GM10248 (cell line): ENCODE data around the gene CACNA1C.

ENCODE experiments used
- CTCF ChIA-PET: fragments of 300-600 bp; sonication (Branson Sonifier 250); formaldehyde crosslinking; extraction: SDS; loops from one replicate; lab custom pipeline; 2021; ENCODE audit warnings: antibody characterized with exemption; lab: Yijun Ruan, JAX
- POLR2A ChIA-PET: fragments of 350-650 bp; sonication (Branson Sonifier 250); formaldehyde crosslinking; extraction: SDS; loops from one replicate; lab custom pipeline; 2020; ENCODE audit warnings: antibody characterized with exemption; lab: Yijun Ruan, JAX
- DNase-seq: peaks from one replicate; pipeline ENCODE4 v3.0.0; 2012; ENCODE audit errors: extremely low spot score
- TF ChIP-seq, protein P1 (sequence below): IDR thresholded peaks from 2 replicates; pipeline ENCODE4 v1.5.1; 2012; ENCODE audit warnings: mild to moderate bottlenecking, low read depth; ENCODE audit errors: extremely low read depth, missing control alignments, control extremely low read depth

Gene CACNA1C

DNA sequence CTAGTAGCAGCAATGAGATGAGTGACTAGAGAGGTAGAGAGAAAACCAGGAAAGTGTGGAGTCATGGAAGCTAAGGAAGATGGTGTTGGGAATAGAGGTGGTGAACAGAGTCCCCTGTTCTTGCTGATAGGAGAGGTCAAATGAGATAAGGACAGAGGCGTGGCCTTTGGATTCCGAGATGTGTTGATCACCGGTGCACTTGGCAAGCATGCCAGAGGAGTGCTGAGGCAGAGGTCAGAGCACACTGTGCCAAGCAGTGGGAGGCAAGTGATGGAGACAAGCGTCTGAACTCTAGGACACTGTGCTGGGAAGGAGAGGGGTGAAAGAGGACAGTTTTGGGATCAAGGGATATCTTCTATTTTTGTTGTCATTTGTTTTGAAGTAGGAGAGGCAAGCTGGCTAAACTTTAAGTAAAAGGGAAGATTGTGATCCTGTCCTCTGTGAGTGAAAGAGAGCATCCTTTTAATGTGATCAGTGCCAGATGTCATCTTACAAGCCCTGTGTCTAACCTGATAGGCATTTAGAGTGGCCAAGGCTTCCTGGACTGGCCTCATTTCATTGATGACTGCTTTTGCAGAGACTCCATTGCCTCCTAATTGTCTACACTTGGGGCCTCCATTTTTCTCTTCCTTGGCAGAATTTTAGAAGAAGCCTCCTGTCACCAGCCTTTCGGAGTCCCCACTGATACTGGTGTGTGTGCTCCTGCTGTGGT lies 336.4 kb downstream of the CACNA1C start:
- no peak for DNase-seq
- POLR2A ChIA-PET, result no interaction called here
- TF ChIP-seq, protein P1, sequence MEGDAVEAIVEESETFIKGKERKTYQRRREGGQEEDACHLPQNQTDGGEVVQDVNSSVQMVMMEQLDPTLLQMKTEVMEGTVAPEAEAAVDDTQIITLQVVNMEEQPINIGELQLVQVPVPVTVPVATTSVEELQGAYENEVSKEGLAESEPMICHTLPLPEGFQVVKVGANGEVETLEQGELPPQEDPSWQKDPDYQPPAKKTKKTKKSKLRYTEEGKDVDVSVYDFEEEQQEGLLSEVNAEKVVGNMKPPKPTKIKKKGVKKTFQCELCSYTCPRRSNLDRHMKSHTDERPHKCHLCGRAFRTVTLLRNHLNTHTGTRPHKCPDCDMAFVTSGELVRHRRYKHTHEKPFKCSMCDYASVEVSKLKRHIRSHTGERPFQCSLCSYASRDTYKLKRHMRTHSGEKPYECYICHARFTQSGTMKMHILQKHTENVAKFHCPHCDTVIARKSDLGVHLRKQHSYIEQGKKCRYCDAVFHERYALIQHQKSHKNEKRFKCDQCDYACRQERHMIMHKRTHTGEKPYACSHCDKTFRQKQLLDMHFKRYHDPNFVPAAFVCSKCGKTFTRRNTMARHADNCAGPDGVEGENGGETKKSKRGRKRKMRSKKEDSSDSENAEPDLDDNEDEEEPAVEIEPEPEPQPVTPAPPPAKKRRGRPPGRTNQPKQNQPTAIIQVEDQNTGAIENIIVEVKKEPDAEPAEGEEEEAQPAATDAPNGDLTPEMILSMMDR, result no peak
- CTCF ChIA-PET, result interaction anchor here (1.4 kb wide), 1 partner anchor 98 kb away, joined by 3 read pairs; no protein-coding TSS in a partner anchor

DNA sequence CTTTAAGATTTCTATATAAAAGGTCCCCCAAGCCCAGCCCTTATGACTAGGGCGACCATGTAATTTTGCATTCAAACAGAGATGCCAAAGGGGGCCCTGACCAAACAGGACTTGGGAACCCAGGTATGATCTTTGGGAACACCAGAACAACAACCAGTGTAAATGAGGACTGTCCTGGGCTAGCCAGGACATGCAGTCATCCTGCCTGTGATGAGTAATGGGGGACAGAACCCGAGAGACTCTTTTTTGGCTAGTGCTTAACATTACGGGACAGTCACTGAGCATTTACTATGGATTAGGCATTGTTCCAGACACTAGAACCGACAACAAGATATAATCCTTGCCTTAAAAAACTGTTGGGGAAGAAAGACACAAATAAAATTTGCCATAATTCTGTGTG lies 337.3 kb downstream of the CACNA1C start:
- ChIA-PET CTCF (interaction anchor here (1.3 to 1.4 kb wide), 2 partner anchors 10 to 99 kb away, joined by 3 to 5 read pairs; no protein-coding TSS in a partner anchor), POLR2A (no interaction called here)
- no peak for DNase-seq
- TF ChIP-seq, protein P1, result no peak

DNA sequence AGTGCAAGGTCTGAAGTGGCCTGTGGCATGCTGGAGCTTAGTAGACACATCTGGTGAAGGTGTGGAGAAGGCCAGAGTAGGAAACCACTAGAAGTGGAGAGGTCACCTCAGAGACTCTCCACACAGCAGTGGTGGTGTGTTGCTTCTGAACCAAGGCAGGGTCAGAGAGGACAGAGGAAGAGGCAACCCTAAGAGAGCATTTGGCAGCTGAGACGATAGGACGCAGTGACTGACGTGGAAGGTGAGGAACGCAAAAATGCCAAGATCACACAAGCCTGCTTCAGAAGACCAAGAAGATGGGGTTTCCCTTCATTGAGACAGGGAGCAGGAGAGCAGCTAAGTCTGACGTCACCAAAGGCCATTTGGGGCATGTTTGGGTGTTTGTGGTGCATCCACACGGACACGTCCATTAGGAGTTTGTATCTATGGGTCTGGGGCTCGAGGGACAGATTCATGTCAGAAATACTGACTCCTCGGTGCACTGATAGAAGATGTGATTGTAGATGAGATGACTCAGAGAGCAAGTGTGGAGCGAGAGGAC lies 338.1 kb downstream of the CACNA1C start:
- ChIA-PET POLR2A (no interaction called here), CTCF (interaction anchor here (1.3 to 1.4 kb wide), 2 partner anchors 11 to 100 kb away, joined by 3 to 5 read pairs; no protein-coding TSS in a partner anchor)
- DNase-seq, result no peak
- TF ChIP-seq, protein P1, result no peak

GRCh38 chr12:2391740-2392331 lies 339.0 kb downstream of the CACNA1C start:
- ChIA-PET POLR2A (no interaction called here), CTCF (interaction anchor here (1.1 to 1.3 kb wide), 3 partner anchors 32 to 101 kb away, joined by 3 to 4 read pairs (median 4); no protein-coding TSS in a partner anchor)
- TF ChIP-seq, protein P1, result no peak
- DNase-seq, result no peak

GRCh38 chr12:2393016-2393415 lies 340.2 kb downstream of the CACNA1C start:
- no peak for DNase-seq
- ChIA-PET CTCF (interaction anchor here (0.9 to 1.3 kb wide), 2 partner anchors 9 to 33 kb away, joined by 3 to 4 read pairs; no protein-coding TSS in a partner anchor), POLR2A (no interaction called here)
- TF ChIP-seq, protein P1, result no peak

DNA sequence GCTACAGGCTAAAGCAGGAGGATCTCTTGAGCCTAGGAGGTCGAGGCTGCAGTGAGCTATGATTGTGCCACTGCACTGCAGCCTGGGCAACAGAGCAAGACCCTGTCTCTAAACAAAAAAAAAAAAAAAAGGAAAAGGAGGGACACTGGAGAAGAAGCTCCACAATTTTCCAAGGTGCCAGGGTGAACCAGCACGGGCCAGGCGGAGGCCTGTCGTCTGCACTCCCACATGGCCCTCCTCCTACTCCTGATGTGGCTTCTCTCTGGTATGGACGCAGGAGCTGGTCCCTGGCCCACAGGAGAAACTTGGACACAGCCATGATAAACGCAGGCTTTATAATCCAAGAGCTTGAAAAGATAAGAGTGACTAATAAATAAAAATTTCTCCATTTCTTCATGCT lies 341.2 kb downstream of the CACNA1C start:
- ChIA-PET CTCF (interaction anchor here (0.8 to 4.0 kb wide), 3 partner anchors 11 to 16 kb away, joined by 3 to 27 read pairs (median 10); no protein-coding TSS in a partner anchor), POLR2A (no interaction called here)
- no peak for DNase-seq
- TF ChIP-seq, protein P1, result no peak
